ENCODE data around the gene RAB43.

GRCh38 chr3:129139911-129140310 is 18.3 kb upstream of the RAB43 start:
- TF ChIP-seq CTCF (conservative IDR thresholded peaks at IDR 0.05; ENCODE audit: low read length) (no peak), EZH2phosphoT487 (IDR thresholded peaks at IDR 0.05; ENCODE audit: borderline replicate concordance, low read depth, low read length) (no peak)
